Naive B cell (primary cell): ENCODE measurements around the gene IKZF4. TPM values are rescaled to one million over a fixed set of nuclear protein-coding genes. Genes with fewer than 3 reads are reported as not detected.

ENCODE experiments used
- ATAC-seq, 2 donors: fragments of 150-1000 bp; cut with Tn5 transposase; 2 replicates each; pipeline ENCODE4 v1.10.0; 2021; ENCODE audit warnings: low read depth in 2 of 2, mild to moderate bottlenecking in 2 of 2, moderate library complexity in 2 of 2
- DNase-seq: peaks from one replicate; pipeline ENCODE4 v3.0.0; 2022
- H3K27ac Mint-ChIP-seq, 6 donors: one replicate each; pipeline ENCODE4 v1.8.0; 2020 to 2022; ENCODE audit warnings: mild to moderate bottlenecking in 6 of 6, mixed read lengths in 6 of 6, moderate library complexity in 5 of 6, inconsistent platforms in 2 of 6
- H3K27me3 Mint-ChIP-seq, 3 donors: one replicate each; pipeline ENCODE4 v1.8.0; 2021 to 2022; ENCODE audit warnings: mixed read lengths in 3 of 3, mild to moderate bottlenecking in 1 of 3
- H3K36me3 Mint-ChIP-seq, 2 donors: one replicate each; pipeline ENCODE4 v1.8.0; 2020 to 2022; ENCODE audit warnings: mixed read lengths in 2 of 2, inconsistent platforms in 1 of 2, mild to moderate bottlenecking in 1 of 2
- H3K4me1 Mint-ChIP-seq, 3 donors: one replicate each; pipeline ENCODE4 v1.8.0; 2020 to 2022; ENCODE audit warnings: mixed read lengths in 3 of 3, inconsistent platforms in 1 of 3, mild to moderate bottlenecking in 1 of 3, moderate library complexity in 1 of 3
- H3K4me3 Mint-ChIP-seq, 8 donors: one replicate each; pipeline ENCODE4 v1.8.0; 2020 to 2022; ENCODE audit warnings: mild to moderate bottlenecking in 8 of 8, mixed read lengths in 8 of 8, moderate library complexity in 8 of 8, inconsistent platforms in 2 of 8
- H3K9me3 Mint-ChIP-seq, 7 donors: one replicate each; pipeline ENCODE4 v1.8.0; 2020 to 2022; ENCODE audit warnings: mixed read lengths in 7 of 7, mild to moderate bottlenecking in 5 of 7, inconsistent platforms in 2 of 7, moderate library complexity in 1 of 7
- polyA plus RNA-seq, 6 donors: library from polyadenylated mRNA; unstranded; fragments of 300-500 nt; fragmentation: Illumina TruSeq; gene quantifications; one replicate each; pipeline ENCODE4 v1.2.3, GENCODE V29; 2021; ENCODE audit warnings: low read depth in 6 of 6

Gene IKZF4
- polyA plus RNA-seq, 6 donors from 2014 or later, result 0.14 to 0.32 (median 0.25) TPM; not detected in 1

- peak overlapping the region in 1 of 8 donors; percentile 12 for H3K4me3 Mint-ChIP-seq
- no peak overlapping the region for H3K27ac Mint-ChIP-seq
- H3K36me3 Mint-ChIP-seq, result no peaks in the 10 kb centered on the region
- DNase-seq, result no peak
- peaks cover 0 to under 1% (median 0%) of the 10 kb centered on the region in 3 donors for H3K4me1 Mint-ChIP-seq
- ATAC-seq, result no peak
- H3K27me3 Mint-ChIP-seq, result peaks cover 19 to 46% (median 23%) of the 10 kb centered on the region in 3 donors
- H3K9me3 Mint-ChIP-seq, result no peaks in the 10 kb centered on the region
Observed at GRCh38 chr12:56086096-56086495, 65.3 kb downstream of the IKZF4 start.

GRCh38 chr12:56086608-56087007 is 65.8 kb downstream of the IKZF4 start:
- Mint-ChIP-seq H3K4me3 (peak overlapping the region in 1 of 8 donors; percentile 12), H3K36me3 (no peaks in the 10 kb centered on the region)
- ATAC-seq, result no peak

GRCh38 chr12:56087220-56087619 is 66.4 kb downstream of the IKZF4 start:
- no peaks in the 10 kb centered on the region for H3K36me3 Mint-ChIP-seq
- no peaks in the 10 kb centered on the region for H3K9me3 Mint-ChIP-seq
- no peak overlapping the region for H3K27ac Mint-ChIP-seq
- H3K27me3 Mint-ChIP-seq, result peaks cover 8 to 34% (median 26%) of the 10 kb centered on the region in 3 donors
- H3K4me1 Mint-ChIP-seq, result no peaks in the 10 kb centered on the region
- H3K4me3 Mint-ChIP-seq, result no peak overlapping the region
- DNase-seq (no peak), ATAC-seq (no peak)

More at GRCh38 chr12:56086608-56087007, 65.8 kb downstream of the IKZF4 start:
- Mint-ChIP-seq H3K27ac (peak overlapping the region in 1 of 6 donors; percentile 47), H3K9me3 (no peaks in the 10 kb centered on the region), H3K4me1 (no peaks in the 10 kb centered on the region), H3K27me3 (peaks cover 14 to 41% (median 23%) of the 10 kb centered on the region in 3 donors)
- DNase-seq, result no peak

Other genes starting within 250 kb of the IKZF4 start
- 100 to 1,000 TPM in 4 of 6 donors, 10 to 100 TPM in 2; 92.8 to 128 (median 106) TPM for gene SARNP, start 203.3 kb upstream of the IKZF4 start, polyA plus RNA-seq
- 100 to 1,000 TPM in 3 of 6 donors, 10 to 100 TPM in 3; 73.9 to 114 (median 98.1) TPM for gene ORMDL2, start 203.0 kb upstream of the IKZF4 start, polyA plus RNA-seq
- gene DNAJC14, start 191.5 kb upstream of the IKZF4 start, polyA plus RNA-seq, result 10 to 100 TPM; 29.0 to 46.9 (median 37.4) TPM
- gene MMP19, start 178.1 kb upstream of the IKZF4 start, polyA plus RNA-seq, result under 1 TPM in 1 of 6 donors, not detected in 5; 0.21 TPM
- 10 to 100 TPM; 60.7 to 88.1 (median 76.5) TPM for gene PYM1, start 93.1 kb upstream of the IKZF4 start, polyA plus RNA-seq
- 100 to 1,000 TPM in 1 of 6 donors, 10 to 100 TPM in 5; 64.0 to 119 (median 65.9) TPM for gene DGKA, start 89.9 kb upstream of the IKZF4 start, polyA plus RNA-seq
- gene PMEL, start 55.0 kb upstream of the IKZF4 start, polyA plus RNA-seq, result under 1 TPM in 1 of 6 donors, not detected in 5; 0.38 TPM
- gene CDK2, start 54.2 kb upstream of the IKZF4 start, polyA plus RNA-seq, result 10 to 100 TPM in 5 of 6 donors, 1 to 10 TPM in 1; 10.0 to 18.6 (median 11.9) TPM
- 10 to 100 TPM; 58.4 to 77.7 (median 68.8) TPM for gene RAB5B, start 47.0 kb upstream of the IKZF4 start, polyA plus RNA-seq
- under 1 TPM in 4 of 6 donors, not detected in 2; 0.18 to 0.58 (median 0.31) TPM for gene SUOX, start 23.8 kb upstream of the IKZF4 start, polyA plus RNA-seq
- gene RPS26, start 20.9 kb downstream of the IKZF4 start, polyA plus RNA-seq, result 100 to 1,000 TPM; 199 to 764 (median 532) TPM
- not detected for gene ERBB3, start 59.1 kb downstream of the IKZF4 start, polyA plus RNA-seq
- 100 to 1,000 TPM; 124 to 141 (median 132) TPM for gene PA2G4, start 83.5 kb downstream of the IKZF4 start, polyA plus RNA-seq
- gene RPL41, start 95.6 kb downstream of the IKZF4 start, polyA plus RNA-seq, result 1,000 to 10,000 TPM; 5,503 to 9,903 (median 8,851) TPM
- gene ZC3H10, start 97.2 kb downstream of the IKZF4 start, polyA plus RNA-seq, result 1 to 10 TPM; 1.0 to 7.8 (median 3.4) TPM
- 100 to 1,000 TPM; 145 to 293 (median 196) TPM for gene ESYT1, start 107.2 kb downstream of the IKZF4 start, polyA plus RNA-seq
- gene MYL6B, start 131.5 kb downstream of the IKZF4 start, polyA plus RNA-seq, result 10 to 100 TPM; 14.2 to 35.1 (median 20.2) TPM
- gene MYL6, start 137.3 kb downstream of the IKZF4 start, polyA plus RNA-seq, result 1,000 to 10,000 TPM; 1,680 to 2,679 (median 1,914) TPM
- 100 to 1,000 TPM in 1 of 6 donors, 10 to 100 TPM in 5; 33.3 to 112 (median 64.8) TPM for gene SMARCC2, start 168.4 kb downstream of the IKZF4 start, polyA plus RNA-seq
- 100 to 1,000 TPM in 5 of 6 donors, 10 to 100 TPM in 1; 95.2 to 136 (median 109) TPM for gene RNF41, start 200.9 kb downstream of the IKZF4 start, polyA plus RNA-seq
- gene NABP2, start 203.3 kb downstream of the IKZF4 start, polyA plus RNA-seq, result 1 to 10 TPM in 5 of 6 donors, under 1 TPM in 1; 0.73 to 5.7 (median 3.9) TPM
- gene SLC39A5, start 209.0 kb downstream of the IKZF4 start, polyA plus RNA-seq, result not detected
- gene ANKRD52, start 237.3 kb downstream of the IKZF4 start, polyA plus RNA-seq, result 10 to 100 TPM in 3 of 6 donors, 1 to 10 TPM in 3; 2.3 to 13.2 (median 8.0) TPM
- gene COQ10A, start 245.9 kb downstream of the IKZF4 start, polyA plus RNA-seq, result 10 to 100 TPM in 5 of 6 donors, 1 to 10 TPM in 1; 9.5 to 16.6 (median 14.2) TPM